HG02763 (cell line): ENCODE data around the gene UGT1A8.
"Not testable (repeated sequence)": the region's sequence is repeated elsewhere in the genome, so short reads cannot be mapped to it uniquely, and the experiment has no call there.

Source experiments
- ATAC-seq: cut with Tn5 transposase; IDR thresholded peaks from one replicate; pipeline ENCODE4 v1.9.1; 2021; ENCODE audit warnings: mild to moderate bottlenecking, moderate library complexity; ENCODE audit not compliant: unreplicated experiment

UGT1A8 gene

DNA sequence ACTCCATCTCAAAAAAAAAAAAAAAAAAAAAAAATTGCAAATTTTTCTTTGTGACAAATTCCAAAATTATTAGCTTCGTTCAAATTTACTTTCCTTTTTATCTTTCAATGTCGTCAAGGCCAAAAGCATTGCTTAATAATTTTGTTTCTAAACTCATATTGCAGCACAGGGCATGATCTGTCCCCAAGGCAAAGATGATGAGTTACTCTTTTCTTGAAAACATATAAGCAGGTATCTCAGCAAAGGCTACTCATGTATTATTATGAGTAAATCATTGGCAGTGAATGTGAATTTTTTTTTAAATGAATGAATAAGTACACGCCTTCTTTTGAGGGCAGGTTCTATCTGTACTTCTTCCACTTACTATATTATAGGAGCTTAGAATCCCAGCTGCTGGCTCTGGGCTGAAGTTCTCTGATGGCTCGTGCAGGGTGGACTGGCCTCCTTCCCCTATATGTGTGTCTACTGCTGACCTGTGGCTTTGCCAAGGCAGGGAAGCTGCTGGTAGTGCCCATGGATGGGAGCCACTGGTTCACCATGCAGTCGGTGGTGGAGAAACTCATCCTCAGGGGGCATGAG lies 64.2 kb downstream of the UGT1A8 start, which contains the start of gene UGT1A7:
UGT1A7 (plus strand) TSS at position 381 of the 579 bp plus-strand sequence; CDS start at position 418, 37 bp downstream.
- ATAC-seq, result no peak

GRCh38 chr2:233684640-233685039 lies 67.2 kb downstream of the UGT1A8 start:
- no peak for ATAC-seq

GRCh38 chr2:233686928-233687327 lies 69.5 kb downstream of the UGT1A8 start:
- ATAC-seq, result no peak

GRCh38 chr2:233688341-233688740 lies 70.9 kb downstream of the UGT1A8 start:
- no peak for ATAC-seq

- no peak for ATAC-seq
These were observed 71.6 kb downstream of the UGT1A8 start for GRCh38 chr2:233689031-233689430.

GRCh38 chr2:233689501-233689900 lies 72.1 kb downstream of the UGT1A8 start:
- ATAC-seq, result no peak

- ATAC-seq, result no peak
These were observed 73.0 kb downstream of the UGT1A8 start for GRCh38 chr2:233690444-233690843.

GRCh38 chr2:233691443-233692433 lies 74.3 kb downstream of the UGT1A8 start:
- no peak for ATAC-seq

- no peak for ATAC-seq
These were observed 75.2 kb downstream of the UGT1A8 start, which contains the start of gene UGT1A6 for GRCh38 chr2:233692648-233693047. UGT1A6 (plus strand) TSS chr2:233692890; CDS start chr2:233693005, 115 bp downstream.

DNA sequence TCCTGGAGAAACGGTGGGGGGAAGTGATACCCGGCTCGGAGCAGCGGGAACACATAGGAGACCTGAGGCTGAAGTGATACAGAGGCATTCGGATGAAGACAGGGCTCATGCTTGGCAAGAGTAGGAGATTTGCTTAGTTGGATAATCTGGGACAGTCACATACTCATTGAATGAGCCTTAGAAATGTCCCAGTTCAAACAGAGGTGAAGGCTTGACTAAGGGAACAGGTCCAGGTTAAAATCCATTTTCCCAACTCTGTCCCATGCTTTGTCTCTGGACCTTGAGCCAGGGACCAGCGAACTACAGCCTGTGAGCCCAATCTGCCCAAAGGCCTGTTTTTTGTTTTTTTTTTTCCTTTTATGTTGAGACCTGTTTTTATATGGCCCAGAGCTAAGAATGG lies 76.5 kb downstream of the UGT1A8 start:
- ATAC-seq, result no peak

DNA sequence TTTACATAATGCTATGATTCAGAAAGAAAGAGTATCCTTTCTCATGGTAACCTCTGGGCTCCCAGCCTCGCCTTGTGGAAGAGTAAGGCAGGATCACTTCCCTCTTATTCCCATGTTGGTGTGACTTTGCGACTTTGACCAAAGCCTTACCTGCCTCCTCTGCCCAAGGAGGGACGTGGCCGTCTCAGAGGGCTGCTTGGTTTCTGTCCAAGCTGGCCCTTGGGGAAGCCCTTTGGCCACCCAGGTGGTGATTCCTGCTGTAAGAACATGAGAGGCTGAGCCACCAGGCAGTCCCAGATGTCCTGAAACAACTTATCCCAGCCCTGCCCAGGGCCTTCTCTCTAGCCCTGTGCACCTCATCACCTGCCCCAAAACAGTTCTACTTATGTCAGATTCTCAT lies 81.3 kb downstream of the UGT1A8 start:
- no peak for ATAC-seq

- ATAC-seq, result no peak
These were observed 82.1 kb downstream of the UGT1A8 start for GRCh38 chr2:233699424-233700027.

DNA sequence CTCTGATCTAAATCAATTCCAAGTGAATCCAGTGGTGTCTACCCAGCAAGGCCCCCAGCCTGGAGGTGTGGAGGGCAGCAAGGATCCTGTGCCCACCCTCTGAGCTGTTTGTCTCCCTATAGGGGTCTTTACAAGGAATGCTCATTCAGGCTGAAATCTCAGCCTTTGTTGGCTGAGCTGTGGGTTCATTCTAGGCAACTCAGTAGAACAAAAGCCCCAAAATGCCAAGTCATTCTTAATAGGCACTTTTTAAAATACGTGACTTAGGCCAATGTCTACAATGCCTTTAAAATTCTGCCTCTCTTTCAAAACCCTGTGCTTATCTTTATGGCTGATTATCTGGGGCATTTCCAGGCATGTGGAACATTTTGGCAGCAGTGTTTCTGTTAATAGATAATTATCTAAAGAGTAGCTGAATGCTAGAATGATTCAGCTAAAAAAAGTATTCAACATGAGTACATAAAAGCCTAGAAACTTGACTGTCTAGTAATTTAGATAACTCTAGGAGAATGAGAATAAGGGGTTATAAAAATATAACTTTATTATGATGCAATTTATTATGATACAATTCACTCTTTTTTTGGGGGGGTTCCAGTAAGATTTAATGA lies 82.7 kb downstream of the UGT1A8 start:
- ATAC-seq, result no peak

DNA sequence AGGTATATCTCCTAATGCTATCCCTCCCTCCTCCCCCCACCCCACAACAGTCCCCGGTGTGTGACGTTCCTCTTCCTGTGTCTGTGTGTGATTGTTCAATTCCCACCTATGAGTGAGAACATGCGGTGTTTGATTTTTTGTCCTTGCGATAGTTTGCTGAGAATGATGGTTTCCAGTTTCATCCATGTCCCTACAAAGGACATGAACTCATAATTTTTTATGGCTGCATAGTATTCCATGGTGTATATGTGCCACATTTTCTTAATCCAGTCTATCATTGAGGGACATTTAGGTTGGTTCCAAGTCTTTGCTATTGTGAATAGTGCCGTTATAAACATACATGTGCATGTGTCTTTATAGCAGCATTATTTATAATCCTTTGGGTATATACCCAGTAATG lies 83.4 kb downstream of the UGT1A8 start:
- ATAC-seq, result not testable (repeated sequence)

GRCh38 chr2:233702238-233702637 lies 84.8 kb downstream of the UGT1A8 start:
- ATAC-seq, result no peak

- ATAC-seq, result no peak
These were observed 88.6 kb downstream of the UGT1A8 start for GRCh38 chr2:233705911-233706506.

GRCh38 chr2:233706720-233707119 lies 89.3 kb downstream of the UGT1A8 start:
- ATAC-seq, result no peak

DNA sequence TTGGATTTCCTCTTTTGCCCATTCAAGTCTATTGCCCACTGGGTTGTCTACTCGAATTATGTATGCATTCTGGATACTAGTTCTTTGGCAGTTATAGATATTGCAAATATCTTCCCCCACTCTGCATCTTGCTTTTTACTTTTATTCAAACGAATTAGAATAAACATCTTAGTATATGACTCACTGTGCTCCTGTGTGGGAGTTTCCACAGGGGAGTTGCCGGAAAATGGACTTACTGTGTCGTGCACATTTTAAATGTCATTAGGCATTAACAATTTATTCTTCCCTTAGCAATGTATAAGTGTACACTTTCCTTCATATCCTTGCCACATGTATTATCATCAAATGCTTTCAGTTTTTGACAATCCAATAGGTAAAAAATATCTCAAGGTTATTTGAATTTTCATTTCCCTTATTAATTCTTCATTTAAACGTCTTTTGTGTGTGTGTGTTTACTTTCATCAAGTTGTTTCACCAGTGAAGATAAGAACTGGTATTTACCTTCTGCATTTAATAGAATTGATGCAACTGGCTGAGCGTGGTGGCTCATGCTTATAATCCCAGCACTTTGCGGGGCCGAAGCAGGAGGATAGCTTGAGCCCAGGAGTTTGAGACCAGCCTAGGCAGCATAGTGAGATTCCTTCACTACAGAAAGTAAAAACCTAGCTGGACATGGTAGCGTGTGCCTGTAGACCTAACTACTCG lies 90.7 kb downstream of the UGT1A8 start:
- ATAC-seq, result no peak

GRCh38 chr2:233708942-233709341 lies 91.5 kb downstream of the UGT1A8 start:
- ATAC-seq, result no peak
